Testis (tissue), 3 donors: ENCODE results near the gene DHCR24. TPM values are rescaled to one million over a fixed set of nuclear protein-coding genes. Genes with fewer than 3 reads are reported as not detected.

Experiments used
- DNase-seq: peaks from one replicate; pipeline ENCODE4 v3.0.0-alpha.2; 2019
- H3K27ac ChIP-seq, 2 donors: fragments of 200-600 bp; sonication (generic); one replicate each; pipeline ENCODE4 v1.5.1; 2019
- H3K27me3 ChIP-seq: fragments of 200-600 bp; sonication (generic); one replicate; pipeline ENCODE4 v1.5.1; 2019
- H3K36me3 ChIP-seq: fragments of 200-600 bp; sonication (generic); one replicate; pipeline ENCODE4 v1.5.1; 2017; ENCODE audit warnings: low read depth; ENCODE audit errors: missing control alignments
- H3K4me1 ChIP-seq: fragments of 200-600 bp; sonication (generic); one replicate; pipeline ENCODE4 v1.5.1; 2019
- H3K4me3 ChIP-seq, 2 donors: fragments of 200-600 bp; sonication (generic); one replicate each; pipeline ENCODE4 v1.5.1; 2017 to 2019
- H3K9me3 ChIP-seq: fragments of 200-600 bp; sonication (generic); one replicate; pipeline ENCODE4 v1.5.1; 2017
- CTCF ChIP-seq, 3 experiments: fragments of 450-650 bp in 2 of 3; fragments of 200-600 bp in 1 of 3; sonication (generic) in 1 of 3; IDR thresholded peaks; one replicate each; pipeline ENCODE4 v1.5.1; 2016 to 2019; ENCODE audit warnings: antibody characterized with exemption in 3 of 3, mild to moderate bottlenecking in 2 of 3, moderate library complexity in 1 of 3
- POLR2A ChIP-seq: fragments of 450-650 bp; IDR thresholded peaks from one replicate; pipeline ENCODE4 v1.6.1; 2017; ENCODE audit warnings: antibody characterized with exemption, mild to moderate bottlenecking, moderate library complexity
- WGBS, 2 donors: methylation state at CpG; one replicate each; pipeline ENCODE4 v1.1.5; 2018; 5-methylcytosine and 5-hydroxymethylcytosine counted together
- intact Hi-C: fragments of 100-400 bp; cut with DNase I; formaldehyde crosslinking; loops from one replicate; pipeline ENCODE4 v1.15.1; 2023; ENCODE audit warnings: low total_unique reads
- polyA plus RNA-seq: library from polyadenylated mRNA; stranded (reverse); fragments of 350-450 nt; fragmentation: Illumina TruSeq; extraction: RNeasy Lipid Tissue Mini Kit (QIAGEN cat#74804); gene quantifications from one replicate; pipeline ENCODE4 v1.2.3, GENCODE V29; 2014; ENCODE audit warnings: low read depth, low replicate concordance; ENCODE audit not compliant: insufficient read depth
- total RNA-seq, 2 donors: library from RNA; depleted of rRNA; stranded (reverse); fragments of >200 nt; gene quantifications; one replicate each; pipeline ENCODE4 v1.2.3, GENCODE V29; 2016

Gene DHCR24
- total and polyA plus RNA-seq, 3 donors from 2014 or later = 48.5 to 127 (median 75.7) TPM

DNA sequence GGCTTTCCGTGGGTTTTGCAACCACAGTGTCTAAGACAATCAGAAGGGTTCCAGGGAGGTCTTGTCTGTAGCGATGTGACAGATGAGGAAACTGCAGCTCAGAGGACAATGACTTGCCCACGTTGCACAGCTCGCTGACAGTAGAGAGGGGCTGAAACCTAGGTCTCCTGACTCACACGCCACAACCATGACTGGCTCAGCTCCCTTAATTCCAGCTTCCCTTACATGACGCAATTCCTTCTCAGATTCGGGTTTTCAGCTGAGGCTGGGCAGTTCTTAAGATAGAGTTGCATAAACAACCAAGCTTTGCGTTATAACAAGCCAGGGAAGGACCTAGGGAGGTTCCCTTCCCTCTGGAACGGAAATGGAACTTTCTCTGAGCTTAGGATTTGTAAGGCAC lies 36.3 kb downstream of the DHCR24 start:
- no peaks in the 10 kb centered on the region for H3K9me3 ChIP-seq
- no peaks in the 10 kb centered on the region for H3K36me3 ChIP-seq
- H3K4me3 ChIP-seq = no peak overlapping the region
- no peak for DNase-seq
- intact Hi-C loops = no loop called here
- H3K27me3 ChIP-seq = no peaks in the 10 kb centered on the region
- WGBS, 2 donors = 92 to 93% methylated on average over 7 to 9 of the region's 9 CpGs
- H3K4me1 ChIP-seq = no peaks in the 10 kb centered on the region
- TF ChIP-seq POLR2A = no peak
- no peak overlapping the region for H3K27ac ChIP-seq

GRCh38 chr1:54850069-54850730 lies 36.8 kb downstream of the DHCR24 start:
- no peak for TF ChIP-seq POLR2A
- no peak for TF ChIP-seq CTCF (IDR thresholded peaks at IDR 0.05)
- DNase-seq = no peak
- no peaks in the 10 kb centered on the region for H3K9me3 ChIP-seq
- no peaks in the 10 kb centered on the region for H3K27me3 ChIP-seq
- intact Hi-C loops = no loop called here
- no peak overlapping the region for H3K4me3 ChIP-seq
- WGBS, 2 donors = 91% methylated on average over 5 of the region's 5 CpGs
- no peaks in the 10 kb centered on the region for H3K36me3 ChIP-seq
- no peaks in the 10 kb centered on the region for H3K4me1 ChIP-seq
- no peak overlapping the region for H3K27ac ChIP-seq

DNA sequence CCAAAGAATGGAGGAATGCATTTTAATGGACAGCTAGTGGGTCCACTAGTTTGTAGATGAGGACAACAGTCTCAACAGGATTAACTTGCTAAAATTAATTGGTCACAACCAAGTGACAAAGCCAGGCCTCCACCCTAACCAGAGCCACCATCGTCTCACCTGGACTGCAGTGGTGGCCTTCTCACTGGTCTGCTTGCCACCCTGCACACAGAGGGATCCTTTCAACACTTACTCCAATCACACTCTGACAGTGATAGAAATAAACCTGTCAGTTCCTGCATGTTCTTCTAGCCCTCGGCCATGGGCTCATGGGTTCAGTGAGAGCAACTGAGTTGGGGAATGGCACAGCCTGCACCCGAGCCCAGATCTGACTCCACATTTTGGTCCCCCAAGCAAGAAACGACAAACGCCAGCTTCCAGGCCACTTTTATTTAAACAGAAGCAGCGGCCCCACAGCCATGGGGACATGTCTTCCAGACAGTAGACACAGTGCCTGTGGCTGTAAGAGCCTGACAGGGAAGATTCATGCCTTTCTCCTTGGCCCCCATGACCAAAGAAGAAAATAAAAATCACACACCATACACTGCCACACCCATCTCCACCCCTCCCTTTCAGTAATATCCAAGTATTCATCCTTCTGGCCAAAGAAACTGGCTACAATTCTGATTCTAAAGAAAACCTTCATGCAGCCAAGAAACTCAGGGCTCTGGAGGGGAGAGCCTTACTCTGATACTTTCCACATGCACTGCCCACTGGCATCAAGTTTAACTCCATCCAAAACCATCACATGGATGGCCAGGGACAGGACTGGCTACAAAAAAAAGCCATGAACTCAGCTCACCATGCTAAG lies 37.6 kb downstream of the DHCR24 start:
- intact Hi-C loops = no loop called here
- no peak for TF ChIP-seq POLR2A
- TF ChIP-seq CTCF (IDR thresholded peaks at IDR 0.05) = no peak
- WGBS, 2 donors = 85 to 91% methylated on average over 6 of the region's 6 CpGs
- H3K27me3 ChIP-seq = no peaks in the 10 kb centered on the region
- DNase-seq = no peak
- no peaks in the 10 kb centered on the region for H3K36me3 ChIP-seq
- H3K27ac ChIP-seq = no peak overlapping the region
- H3K4me1 ChIP-seq = no peaks in the 10 kb centered on the region
- H3K9me3 ChIP-seq = no peaks in the 10 kb centered on the region
- no peak overlapping the region for H3K4me3 ChIP-seq

- Histone ChIP-seq H3K4me1 (no peaks in the 10 kb centered on the region), H3K27me3 (no peaks in the 10 kb centered on the region), H3K27ac (no peak overlapping the region), H3K36me3 (no peaks in the 10 kb centered on the region), H3K9me3 (no peaks in the 10 kb centered on the region), H3K4me3 (no peak overlapping the region)
- no peak for DNase-seq
- intact Hi-C loops = no loop called here
- WGBS, 2 donors = 92 to 95% methylated on average over 5 to 7 of the region's 7 CpGs
- TF ChIP-seq POLR2A = no peak
- no peak for TF ChIP-seq CTCF (IDR thresholded peaks at IDR 0.05)
These were observed 38.7 kb downstream of the DHCR24 start for GRCh38 chr1:54848134-54848948.

DNA sequence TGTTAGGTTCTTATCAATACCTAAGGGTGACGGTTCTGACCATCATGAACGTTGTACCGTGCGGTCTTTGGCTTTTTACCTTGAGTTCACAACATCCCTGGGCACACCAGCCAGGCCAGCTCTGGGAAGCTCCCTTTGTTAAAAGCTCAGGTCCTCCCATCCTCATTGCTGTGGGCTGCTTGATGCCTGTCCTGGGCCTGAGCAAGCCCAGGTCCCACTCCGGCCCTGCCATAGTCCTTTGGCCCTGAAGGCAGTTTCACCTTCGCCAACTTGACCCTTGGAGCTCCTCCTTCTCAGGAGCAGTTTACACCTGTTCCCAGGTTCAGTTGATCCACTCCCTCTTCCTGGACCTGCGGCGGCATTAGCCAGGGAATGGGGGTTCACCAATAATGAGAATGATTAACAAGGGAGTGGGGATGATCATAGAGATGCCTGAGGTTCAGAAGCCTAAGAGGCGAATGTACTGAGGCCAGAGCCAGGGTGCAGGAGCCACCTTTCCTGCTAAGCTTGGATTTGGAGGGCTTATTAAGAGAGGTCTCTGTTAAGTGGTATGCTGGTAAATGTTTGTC lies 40.2 kb downstream of the DHCR24 start:
- Histone ChIP-seq H3K27ac (no peak overlapping the region), H3K36me3 (no peaks in the 10 kb centered on the region), H3K27me3 (no peaks in the 10 kb centered on the region), H3K4me3 (no peak overlapping the region), H3K9me3 (no peaks in the 10 kb centered on the region), H3K4me1 (no peaks in the 10 kb centered on the region)
- WGBS, 2 donors = 90 to 94% methylated on average over 9 of the region's 9 CpGs
- intact Hi-C loops = no loop called here
- TF ChIP-seq CTCF (IDR thresholded peaks at IDR 0.05) (no peak), POLR2A (no peak)
- DNase-seq = no peak
